Superior temporal gyrus (tissue), 1 donor: ENCODE results near the gene RALY.
"Not testable (repeated sequence)": the region's sequence is repeated elsewhere in the genome, so short reads cannot be mapped to it uniquely, and the experiment has no call there.

ENCODE experiments used
- DNase-seq: peaks from one replicate; pipeline ENCODE4 v3.0.0-alpha.2; 2016; ENCODE audit errors: extremely low spot score

RALY gene

GRCh38 chr20:34015401-34016335 lies 22.0 kb downstream of the RALY start:
- DNase-seq: no peak

- DNase-seq: no peak
Measured at GRCh38 chr20:34016736-34017135, 23.0 kb downstream of the RALY start.

- no peak for DNase-seq
Measured at GRCh38 chr20:34017610-34018009, 23.9 kb downstream of the RALY start.

- no peak for DNase-seq
Measured at GRCh38 chr20:34018166-34018565, 24.5 kb downstream of the RALY start.

GRCh38 chr20:34022151-34022838 lies 28.6 kb downstream of the RALY start:
- no peak for DNase-seq

GRCh38 chr20:34022839-34023234 lies 29.1 kb downstream of the RALY start:
- DNase-seq: no peak

GRCh38 chr20:34023937-34024722 lies 30.4 kb downstream of the RALY start:
- no peak for DNase-seq

- no peak for DNase-seq
Measured at GRCh38 chr20:34024723-34025351, 31.1 kb downstream of the RALY start.

- not testable (repeated sequence) for DNase-seq
Measured at GRCh38 chr20:34028013-34028412, 34.3 kb downstream of the RALY start.

GRCh38 chr20:34029415-34029814 lies 35.7 kb downstream of the RALY start:
- no peak for DNase-seq

- DNase-seq: no peak
Measured at GRCh38 chr20:34030456-34030855, 36.7 kb downstream of the RALY start.

- DNase-seq: no peak
Measured at GRCh38 chr20:34033903-34034302, 40.2 kb downstream of the RALY start.

GRCh38 chr20:34037121-34037520 lies 43.4 kb downstream of the RALY start:
- DNase-seq: no peak

- no peak for DNase-seq
Measured at GRCh38 chr20:34037767-34038166, 44.1 kb downstream of the RALY start.

GRCh38 chr20:34040300-34040995 lies 46.7 kb downstream of the RALY start:
- DNase-seq: no peak

GRCh38 chr20:34041226-34041625 lies 47.5 kb downstream of the RALY start:
- no peak for DNase-seq

GRCh38 chr20:34042262-34042661 lies 48.6 kb downstream of the RALY start:
- no peak for DNase-seq

GRCh38 chr20:34043025-34043424 lies 49.3 kb downstream of the RALY start:
- no peak for DNase-seq

- no peak for DNase-seq
Measured at GRCh38 chr20:34045294-34045693, 51.6 kb downstream of the RALY start.

- no peak for DNase-seq
Measured at GRCh38 chr20:34045930-34046725, 52.4 kb downstream of the RALY start.
